GM23248 (cell line): ENCODE data around the gene RICTOR.
"Not testable (repeated sequence)": the region's sequence is repeated elsewhere in the genome, so short reads cannot be mapped to it uniquely, and the experiment has no call there.

Source experiments
- EZH2 ChIP-seq: fragments of 200-600 bp; sonication (generic); IDR thresholded peaks from 2 replicates; pipeline ENCODE4 v1.6.1; 2018; ENCODE audit warnings: antibody characterized with exemption, mild to moderate bottlenecking; ENCODE audit not compliant: insufficient read depth, poor library complexity, severe bottlenecking
- EZH2phosphoT487 ChIP-seq: fragments of 200-600 bp; sonication (generic); IDR thresholded peaks from 2 replicates; pipeline ENCODE4 v1.6.1; 2018; ENCODE audit warnings: antibody characterized with exemption, moderate library complexity, mild to moderate bottlenecking, low read depth; ENCODE audit not compliant: insufficient read depth

DNA sequence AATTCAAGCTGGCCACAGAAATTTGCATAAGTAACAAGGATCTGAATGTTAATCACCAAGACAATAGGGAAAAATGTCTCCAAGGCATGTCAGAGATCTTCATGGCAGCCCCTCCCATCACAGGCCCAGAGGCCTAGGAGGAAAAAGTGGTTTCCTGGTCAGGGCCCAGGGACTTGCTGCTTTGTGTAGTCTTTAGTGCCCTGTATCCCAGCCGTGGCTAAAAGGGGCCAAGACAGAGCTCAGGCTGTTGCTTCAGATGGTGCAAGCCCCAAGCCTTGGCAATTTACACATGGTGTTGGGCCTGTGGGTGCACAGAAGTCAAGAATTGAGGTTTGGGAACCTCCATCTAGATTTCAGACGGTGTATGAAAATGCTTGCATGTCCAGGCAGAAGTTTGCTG, 63.2 kb downstream of the RICTOR start:
- not testable (repeated sequence) for TF ChIP-seq EZH2phosphoT487, EZH2
